Measurements from ENCODE around the gene TLN1.

Gene TLN1

GRCh38 chr9:35681341-35682002, 50.5 kb downstream of the TLN1 start:
- no peak for DNase-seq

- no peak for DNase-seq
These were observed 51.5 kb downstream of the TLN1 start for GRCh38 chr9:35680331-35681105.

- DNase-seq: no peak
These were observed 52.1 kb downstream of the TLN1 start for GRCh38 chr9:35679766-35680330.

GRCh38 chr9:35679091-35679490, 52.9 kb downstream of the TLN1 start:
- DNase-seq: no peak

- peak; percentile 27 for DNase-seq
These were observed 56.1 kb downstream of the TLN1 start for GRCh38 chr9:35675732-35676392.

GRCh38 chr9:35675204-35675603, 56.8 kb downstream of the TLN1 start:
- no peak for DNase-seq

- DNase-seq: no peak
These were observed 58.0 kb downstream of the TLN1 start for GRCh38 chr9:35674025-35674361.

GRCh38 chr9:35673132-35674024, 58.6 kb downstream of the TLN1 start, which contains the start of gene CA9:
Gene CA9, plus strand, starts transcription at chr9:35673928. Its CDS starts 32 bp downstream, at chr9:35673960.
- no peak for DNase-seq

- DNase-seq: no peak
These were observed 62.5 kb downstream of the TLN1 start for GRCh38 chr9:35669331-35670145.

GRCh38 chr9:35667939-35668338, 64.1 kb downstream of the TLN1 start:
- DNase-seq: no peak

GRCh38 chr9:35666549-35666948, 65.4 kb downstream of the TLN1 start:
- DNase-seq: no peak

- no peak for DNase-seq
These were observed 66.0 kb downstream of the TLN1 start for GRCh38 chr9:35666045-35666444.

GRCh38 chr9:35665471-35665818, 66.5 kb downstream of the TLN1 start:
- no peak for DNase-seq

GRCh38 chr9:35664531-35665470, 67.2 kb downstream of the TLN1 start, which contains the start of gene ARHGEF39:
Gene ARHGEF39, minus strand, starts transcription at chr9:35665195. Its CDS starts 26 bp downstream, at chr9:35665169.
- peak; percentile 57 for DNase-seq

- no peak for DNase-seq
These were observed 69.6 kb downstream of the TLN1 start for GRCh38 chr9:35662437-35662836.

GRCh38 chr9:35661756-35662350, 70.1 kb downstream of the TLN1 start:
- DNase-seq: peak; percentile 50

- no peak for DNase-seq
These were observed 71.0 kb downstream of the TLN1 start for GRCh38 chr9:35660966-35661415.

- DNase-seq: no peak
These were observed 72.7 kb downstream of the TLN1 start for GRCh38 chr9:35659340-35659739.

GRCh38 chr9:35658968-35659220, 73.1 kb downstream of the TLN1 start:
- no peak for DNase-seq

Measured in T-helper 9 cell (primary cell).